A549 (cell line): ENCODE measurements around the gene IL1RL2. TPM values are rescaled to one million over a fixed set of nuclear protein-coding genes. Genes with fewer than 3 reads are reported as not detected.

ENCODE experiments used
- ATAC-seq, 2 experiments: fragments of 200-7000 bp in 1 of 2; fragments of >200 bp in 1 of 2; cut with Nextera tagmentation in 1 of 2; cut with Tn5 transposase in 1 of 2; 3 replicates each; pipeline versions ENCODE4 v1.8.0 to v1.9.1; 2018 to 2020; ENCODE audit warnings: mild to moderate bottlenecking in 1 of 2, moderate library complexity in 1 of 2
- CTCF ChIA-PET: fragments of 300-600 bp; sonication (Branson Sonifier 250); formaldehyde crosslinking; extraction: SDS; loops from one replicate; lab custom pipeline; 2021; ENCODE audit warnings: antibody characterized with exemption, inconsistent platforms; lab: Yijun Ruan, JAX
- POLR2A ChIA-PET: fragments of 350-600 bp; formaldehyde crosslinking; extraction: SDS; loops from one replicate; lab custom pipeline; 2021; ENCODE audit warnings: antibody characterized with exemption, inconsistent platforms; lab: Yijun Ruan, JAX
- DNase-seq, 2 experiments: peaks; one replicate each; pipeline versions ENCODE4 v3.0.0 to v3.0.0-alpha.2; 2011 to 2016; ENCODE audit warnings: low read depth in 1 of 2, low spot score in 1 of 2
- FAIRE-seq: peaks from 2 replicates; lab custom pipeline; 2011; peaks lifted over from hg19 to GRCh38; lab: Jason Lieb, UNC
- H3K27ac ChIP-seq, 2 experiments: fragments of >200 bp; sonication (Bioruptor Twin); formaldehyde crosslinking; 3 replicates each; pipeline ENCODE4 v1.5.1; 2016 to 2017
- H3K4me1 ChIP-seq: fragments of >200 bp; sonication (Bioruptor Twin); formaldehyde crosslinking; 3 replicates; pipeline ENCODE4 v1.6.1; 2016
- H3K4me2 ChIP-seq: fragments of >200 bp; sonication (Bioruptor Twin); formaldehyde crosslinking; 3 replicates; pipeline ENCODE4 v1.6.1; 2016
- H3K4me3 ChIP-seq: fragments of >200 bp; sonication (Bioruptor Twin); formaldehyde crosslinking; 3 replicates; pipeline ENCODE4 v1.5.1; 2016
- H3K9me3 ChIP-seq: fragments of >200 bp; sonication (Bioruptor Twin); formaldehyde crosslinking; 3 replicates; pipeline ENCODE4 v1.6.1; 2016
- CBX2 ChIP-seq: fragments of 200-600 bp; sonication (generic); IDR thresholded peaks from 2 replicates; pipeline ENCODE4 v1.6.1; 2016; ENCODE audit warnings: low read depth, mild to moderate bottlenecking, borderline replicate concordance
- CBX8 ChIP-seq: fragments of 200-600 bp; sonication (generic); IDR thresholded peaks from 2 replicates; pipeline ENCODE4 v1.6.1; 2016
- CHD2 ChIP-seq: fragments of 150-350 bp; IDR thresholded peaks from 2 replicates; pipeline ENCODE4 v1.6.1; 2014; ENCODE audit warnings: low read length; ENCODE audit not compliant: partially characterized antibody
- EHMT2 ChIP-seq: fragments of 200-600 bp; sonication (generic); IDR thresholded peaks from 2 replicates; pipeline ENCODE4 v1.6.1; 2016; ENCODE audit warnings: antibody characterized with exemption, low read depth, mild to moderate bottlenecking, moderate library complexity
- FOSB ChIP-seq: fragments of 250-450 bp; sonication (Bioruptor Pico); IDR thresholded peaks from 2 replicates; pipeline ENCODE4 v1.5.0; 2020; ENCODE audit warnings: mild to moderate bottlenecking, moderate library complexity
- GATA3 ChIP-seq: IDR thresholded peaks from 2 replicates; pipeline ENCODE4 v1.6.1; 2012; ENCODE audit warnings: borderline replicate concordance
- HDAC2 ChIP-seq: fragments of 200-600 bp; sonication (generic); IDR thresholded peaks from 2 replicates; pipeline ENCODE4 v1.6.1; 2016
- HOXA7 ChIP-seq: fragments of 250-450 bp; sonication (Bioruptor Pico); IDR thresholded peaks from 2 replicates; pipeline ENCODE4 v1.5.0; 2020; ENCODE audit warnings: mild to moderate bottlenecking, moderate library complexity
- HOXB13 ChIP-seq: fragments of 250-450 bp; sonication (Bioruptor Pico); IDR thresholded peaks from 2 replicates; pipeline ENCODE4 v1.5.0; 2020; ENCODE audit warnings: low read depth, mild to moderate bottlenecking, moderate library complexity
- JUNB ChIP-seq: fragments of >200 bp; sonication (Bioruptor Twin); formaldehyde crosslinking; IDR thresholded peaks from 2 replicates; pipeline ENCODE4 v1.6.1; 2016
- MAZ ChIP-seq: fragments of 150-350 bp; IDR thresholded peaks from 2 replicates; pipeline ENCODE4 v1.6.1; 2014; ENCODE audit warnings: antibody characterized with exemption, low read depth, low read length, borderline replicate concordance
- NFE2L2 ChIP-seq: fragments of 150-350 bp; conservative IDR thresholded peaks from 2 replicates; pipeline ENCODE4 v1.6.1; 2014; ENCODE audit warnings: low read length
- NR3C1 ChIP-seq: fragments of >200 bp; sonication (Bioruptor Twin); formaldehyde crosslinking; IDR thresholded peaks from 3 replicates; pipeline ENCODE4 v1.6.1; 2017
- RFX5 ChIP-seq: fragments of 450-650 bp; IDR thresholded peaks from 2 replicates; pipeline ENCODE4 v1.7.1; 2014; ENCODE audit warnings: antibody characterized with exemption, mild to moderate bottlenecking, moderate library complexity
- RNF2 ChIP-seq: fragments of 200-600 bp; sonication (generic); IDR thresholded peaks from 2 replicates; pipeline ENCODE4 v1.6.1; 2016; ENCODE audit warnings: low read depth, mild to moderate bottlenecking, antibody characterized with exemption, moderate library complexity, borderline replicate concordance
- SREBF2 ChIP-seq: fragments of 450-650 bp; IDR thresholded peaks from 2 replicates; pipeline ENCODE4 v1.6.1; 2014; ENCODE audit warnings: mild to moderate bottlenecking, moderate library complexity
- WGBS: methylation state at CpG from one replicate; pipeline ENCODE4 v1.1.6; 2017; ENCODE audit errors: missing lambda C conversion rate; 5-methylcytosine and 5-hydroxymethylcytosine counted together
- polyA plus RNA-seq, 4 experiments: library from polyadenylated mRNA; depleted of rRNA in 3 of 4; stranded (reverse); fragments of >200 nt; fragmentation: RNase III in 1 of 4; extraction: RNeasy Plus Mini Kit Qiagen cat#74134 plus additional on column Dnase treatment in 1 of 4; gene quantifications; 2 replicates in 3 of 4; 3 replicates in 1 of 4; pipeline ENCODE4 v1.2.3, GENCODE V29; 2011 to 2017
- TF ChIP-seq, protein P1 (sequence below): IDR thresholded peaks from 2 replicates; pipeline ENCODE4 v1.6.1; 2012; ENCODE audit warnings: low read depth, borderline replicate concordance
- TF ChIP-seq, protein P2 (sequence below): IDR thresholded peaks from 2 replicates; pipeline ENCODE4 v1.6.1; 2012
- TF ChIP-seq, protein P3 (sequence below): fragments of 250-450 bp; sonication (Bioruptor Pico); IDR thresholded peaks from 2 replicates; pipeline ENCODE4 v1.5.0; 2020; ENCODE audit warnings: low read depth, mild to moderate bottlenecking, moderate library complexity

The IL1RL2 gene
- polyA plus RNA-seq, 2 of the 4 experiments (the other 2 are of a cell fraction) = 0.05 TPM; not detected in 1

DNA sequence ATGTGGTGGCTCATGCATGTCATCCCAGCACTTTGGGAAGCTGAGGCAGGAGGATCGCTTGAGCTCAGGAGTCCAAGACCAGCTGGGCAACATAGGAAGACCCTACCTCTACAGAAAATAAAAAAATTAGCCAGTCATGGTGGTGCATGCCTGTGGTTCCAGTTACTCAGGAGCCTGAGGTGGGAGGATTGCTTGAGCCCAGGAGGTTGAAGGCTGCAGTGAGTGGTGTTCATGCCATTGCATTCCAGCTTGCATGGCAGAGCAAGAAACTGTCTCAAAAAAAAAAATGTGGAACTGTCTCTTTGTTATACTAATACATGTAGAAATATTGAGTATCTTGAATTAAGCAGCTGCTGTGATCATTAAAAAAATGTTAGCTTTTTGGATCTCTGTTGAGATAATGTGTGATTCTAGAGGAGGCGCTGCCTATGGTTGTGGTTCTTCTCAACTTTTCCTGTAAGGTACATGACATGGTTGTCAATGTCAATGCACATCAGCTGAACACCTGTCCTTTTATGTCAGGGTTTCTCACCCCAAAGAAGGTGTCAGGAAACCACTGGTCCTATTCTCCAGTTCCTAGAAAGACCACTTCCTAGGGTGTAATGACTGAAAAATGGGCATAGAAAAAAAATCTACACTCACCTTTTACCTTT is 89.9 kb downstream of the IL1RL2 start:
- H3K4me3 ChIP-seq = no peak overlapping the region
- H3K4me2 ChIP-seq = no peak overlapping the region
- FAIRE-seq (no peak), ATAC-seq (no peak), DNase-seq (no peak)
- TF ChIP-seq MAZ (no peak), EHMT2 (no peak), FOSB (no peak), NFE2L2 (0 out of 2 replicates have a peak, but pooled peaks have one; percentile 7)
- TF ChIP-seq, protein P1, sequence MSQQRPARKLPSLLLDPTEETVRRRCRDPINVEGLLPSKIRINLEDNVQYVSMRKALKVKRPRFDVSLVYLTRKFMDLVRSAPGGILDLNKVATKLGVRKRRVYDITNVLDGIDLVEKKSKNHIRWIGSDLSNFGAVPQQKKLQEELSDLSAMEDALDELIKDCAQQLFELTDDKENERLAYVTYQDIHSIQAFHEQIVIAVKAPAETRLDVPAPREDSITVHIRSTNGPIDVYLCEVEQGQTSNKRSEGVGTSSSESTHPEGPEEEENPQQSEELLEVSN = no peak
- H3K4me1 ChIP-seq = no peaks in the 10 kb centered on the region
- no peak overlapping the region for H3K27ac ChIP-seq
- ChIA-PET POLR2A (no interaction called here), CTCF (interaction anchor here (0.9 to 1.5 kb wide), 4 partner anchors 9 to 36 kb away, joined by 3 to 5 read pairs (median 4); no protein-coding TSS in a partner anchor)
- H3K9me3 ChIP-seq = peaks cover 8% of the 10 kb centered on the region; the same call in 2 of the 3 replicates
- WGBS = 32% methylated on average over 2 of the region's 2 CpGs

- TF ChIP-seq NR3C1 (no peak), JUNB (no peak), GATA3 (no peak), CHD2 (no peak), HOXB13 (CRISPR knock-in tag) (no peak), NFE2L2 (no peak)
- TF ChIP-seq, protein P2, sequence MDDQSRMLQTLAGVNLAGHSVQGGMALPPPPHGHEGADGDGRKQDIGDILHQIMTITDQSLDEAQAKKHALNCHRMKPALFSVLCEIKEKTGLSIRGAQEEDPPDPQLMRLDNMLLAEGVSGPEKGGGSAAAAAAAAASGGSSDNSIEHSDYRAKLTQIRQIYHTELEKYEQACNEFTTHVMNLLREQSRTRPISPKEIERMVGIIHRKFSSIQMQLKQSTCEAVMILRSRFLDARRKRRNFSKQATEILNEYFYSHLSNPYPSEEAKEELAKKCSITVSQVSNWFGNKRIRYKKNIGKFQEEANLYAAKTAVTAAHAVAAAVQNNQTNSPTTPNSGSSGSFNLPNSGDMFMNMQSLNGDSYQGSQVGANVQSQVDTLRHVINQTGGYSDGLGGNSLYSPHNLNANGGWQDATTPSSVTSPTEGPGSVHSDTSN = no peak
Measured at GRCh38 chr2:102277202-102277700, 90.4 kb downstream of the IL1RL2 start.

DNA sequence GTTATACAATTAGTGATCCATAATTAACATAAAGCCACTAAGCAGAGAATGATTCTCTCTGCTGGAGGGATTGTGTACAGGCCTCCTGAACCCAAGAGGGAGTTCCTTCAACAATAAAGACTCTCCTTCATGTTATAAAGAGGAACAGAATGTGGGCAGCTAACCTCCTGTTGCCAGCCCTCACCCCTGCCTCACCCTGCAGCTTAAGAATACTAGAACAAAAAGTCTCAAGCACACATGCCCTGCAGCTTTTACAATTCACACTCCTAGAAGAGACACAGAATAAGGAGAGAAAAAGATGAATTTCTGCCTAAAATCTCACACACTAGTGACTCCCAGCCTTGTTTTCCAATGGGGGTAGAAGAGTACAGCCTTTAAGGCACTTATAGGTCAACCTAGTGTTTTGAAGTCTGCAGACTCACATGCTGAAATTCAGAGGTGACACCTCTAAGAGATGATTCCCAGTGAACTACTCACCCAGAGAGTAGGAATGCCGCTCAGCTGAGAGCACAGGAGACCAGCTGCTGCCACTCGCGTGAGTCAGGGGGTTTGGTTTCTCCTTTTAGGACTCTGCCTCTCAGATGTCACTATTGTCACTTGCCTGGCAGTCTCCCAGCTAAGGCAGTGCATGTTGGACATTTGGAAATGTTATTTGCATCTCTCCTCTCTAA is 92.0 kb downstream of the IL1RL2 start:
- FAIRE-seq (no peak), DNase-seq (no peak)
- H3K4me1 ChIP-seq = no peaks in the 10 kb centered on the region
- TF ChIP-seq CBX2 (no peak), NFE2L2 (no peak), HDAC2 (no peak)
- TF ChIP-seq, protein P2 = no peak
- TF ChIP-seq, all 56 proteins: peak for 0
- WGBS = 71% methylated on average over 3 of the region's 3 CpGs
- H3K4me3 ChIP-seq = no peak overlapping the region
- H3K27ac ChIP-seq = no peak overlapping the region
- no peak overlapping the region for H3K4me2 ChIP-seq
- ATAC-seq = no peak
- CTCF ChIA-PET = no interaction called here
- POLR2A ChIA-PET = no interaction called here
- H3K9me3 ChIP-seq = peaks cover 8% of the 10 kb centered on the region; the same call in 2 of the 3 replicates

More at GRCh38 chr2:102277202-102277700, 90.4 kb downstream of the IL1RL2 start:
- DNase-seq (no peak), FAIRE-seq (no peak), ATAC-seq (no peak)
- Histone ChIP-seq H3K27ac (no peak overlapping the region), H3K9me3 (peaks cover 8% of the 10 kb centered on the region; the same call in 2 of the 3 replicates), H3K4me3 (no peak overlapping the region), H3K4me1 (no peaks in the 10 kb centered on the region), H3K4me2 (no peak overlapping the region)
- ChIA-PET POLR2A (no interaction called here), CTCF (interaction anchor here (1.4 to 1.5 kb wide), 2 partner anchors 8 to 12 kb away, joined by 3 read pairs; no protein-coding TSS in a partner anchor)
- 36% methylated on average over 1 of the region's 1 CpG for WGBS

- no peak for TF ChIP-seq SREBF2
- TF ChIP-seq RNF2 = no peak
- TF ChIP-seq JUNB = no peak
- no peak for TF ChIP-seq RFX5
- TF ChIP-seq, protein P3, sequence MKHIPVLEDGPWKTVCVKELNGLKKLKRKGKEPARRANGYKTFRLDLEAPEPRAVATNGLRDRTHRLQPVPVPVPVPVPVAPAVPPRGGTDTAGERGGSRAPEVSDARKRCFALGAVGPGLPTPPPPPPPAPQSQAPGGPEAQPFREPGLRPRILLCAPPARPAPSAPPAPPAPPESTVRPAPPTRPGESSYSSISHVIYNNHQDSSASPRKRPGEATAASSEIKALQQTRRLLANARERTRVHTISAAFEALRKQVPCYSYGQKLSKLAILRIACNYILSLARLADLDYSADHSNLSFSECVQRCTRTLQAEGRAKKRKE (CRISPR knock-in tag) = no peak
- TF ChIP-seq HOXA7 (CRISPR knock-in tag) = no peak
- no peak for TF ChIP-seq CBX8
- TF ChIP-seq, all 56 proteins: peak for 0
- no peak overlapping the region for H3K27ac ChIP-seq
- no peak for DNase-seq
- FAIRE-seq = no peak
- ATAC-seq = no peak
- H3K9me3 ChIP-seq = peaks cover 8% of the 10 kb centered on the region; the same call in 2 of the 3 replicates
- no peak overlapping the region for H3K4me2 ChIP-seq
- H3K4me3 ChIP-seq = no peak overlapping the region
- WGBS = 0% methylated on average over 1 of the region's 1 CpG
- CTCF ChIA-PET = no interaction called here
- H3K4me1 ChIP-seq = no peaks in the 10 kb centered on the region
- POLR2A ChIA-PET = no interaction called here
Measured at GRCh38 chr2:102279391-102279735, 92.5 kb downstream of the IL1RL2 start.
